Measurements from ENCODE around the gene PIK3R1.

The PIK3R1 gene

DNA sequence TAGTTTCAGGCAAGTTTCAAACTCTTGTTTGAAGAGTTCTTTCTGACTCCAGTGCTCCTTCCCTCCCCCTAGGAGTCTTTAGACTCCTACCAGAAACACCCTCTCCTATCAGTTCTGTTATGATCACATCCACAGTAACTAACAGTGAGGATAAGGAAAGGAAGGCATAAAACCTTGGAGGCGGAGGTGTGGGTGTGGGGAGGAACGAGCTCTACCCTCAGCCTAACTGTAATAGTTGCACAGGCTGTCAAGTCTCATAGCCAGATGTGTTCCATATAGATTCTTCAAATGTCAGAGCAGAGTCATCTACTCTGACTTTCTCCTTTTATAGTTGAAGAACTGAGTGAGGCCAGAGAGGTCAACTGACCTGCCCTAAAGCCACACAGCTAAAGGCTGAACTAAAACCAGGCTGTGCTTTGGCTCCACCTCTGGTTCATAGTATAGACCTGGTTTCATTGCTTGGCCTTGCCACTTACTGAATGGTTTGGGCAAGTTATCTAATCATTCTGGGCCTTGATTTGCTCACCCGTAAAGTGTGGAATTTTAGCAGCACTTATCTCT lies 34.4 kb upstream of the PIK3R1 start:
- Histone ChIP-seq H3K4me1 (ENCODE audit: control insufficient read depth, insufficient read depth, low read length) (no peaks in the 10 kb centered on the region), H3K9ac (ENCODE audit: low read length) (no peak overlapping the region), H3K36me3 (ENCODE audit: control insufficient read depth, insufficient read depth, low read length) (no peaks in the 10 kb centered on the region)

DNA sequence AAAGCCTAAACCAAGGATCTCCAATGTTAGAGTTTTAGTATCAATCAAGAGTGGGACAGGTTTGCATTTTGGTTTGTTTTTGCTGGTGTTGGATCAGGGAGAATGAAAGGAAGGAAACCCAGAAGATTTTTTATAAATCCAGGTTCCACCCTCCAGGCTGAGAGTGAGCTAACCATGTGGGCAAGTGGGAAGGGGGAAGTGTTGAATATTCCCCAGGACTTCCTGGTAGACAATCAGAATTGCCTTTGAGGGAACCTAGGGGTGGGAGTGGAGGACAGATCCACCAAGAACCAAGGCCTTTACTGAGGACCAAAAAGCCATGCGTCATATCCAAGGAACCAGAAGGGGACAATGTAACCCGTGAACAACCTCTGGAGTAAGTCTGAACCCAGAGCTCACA lies 33.5 kb upstream of the PIK3R1 start:
- H3K9me3 ChIP-seq (ENCODE audit: control insufficient read depth, low read length), result no peaks in the 10 kb centered on the region
- no peak overlapping the region for H3K4me3 ChIP-seq (ENCODE audit: low read length)
- H3K9ac ChIP-seq (ENCODE audit: low read length), result no peak overlapping the region
- H3K27me3 ChIP-seq (ENCODE audit: control insufficient read depth, insufficient read depth, low read length), result no peaks in the 10 kb centered on the region
- no peaks in the 10 kb centered on the region for H3K4me1 ChIP-seq (ENCODE audit: control insufficient read depth, insufficient read depth, low read length)
- H3K36me3 ChIP-seq (ENCODE audit: control insufficient read depth, insufficient read depth, low read length), result no peaks in the 10 kb centered on the region

More for the DNA sequence above, 34.4 kb upstream of the PIK3R1 start:
- H3K4me3 ChIP-seq (ENCODE audit: low read length), result no peak overlapping the region
- no peaks in the 10 kb centered on the region for H3K27me3 ChIP-seq (ENCODE audit: control insufficient read depth, insufficient read depth, low read length)
- no peaks in the 10 kb centered on the region for H3K9me3 ChIP-seq (ENCODE audit: control insufficient read depth, low read length)

DNA sequence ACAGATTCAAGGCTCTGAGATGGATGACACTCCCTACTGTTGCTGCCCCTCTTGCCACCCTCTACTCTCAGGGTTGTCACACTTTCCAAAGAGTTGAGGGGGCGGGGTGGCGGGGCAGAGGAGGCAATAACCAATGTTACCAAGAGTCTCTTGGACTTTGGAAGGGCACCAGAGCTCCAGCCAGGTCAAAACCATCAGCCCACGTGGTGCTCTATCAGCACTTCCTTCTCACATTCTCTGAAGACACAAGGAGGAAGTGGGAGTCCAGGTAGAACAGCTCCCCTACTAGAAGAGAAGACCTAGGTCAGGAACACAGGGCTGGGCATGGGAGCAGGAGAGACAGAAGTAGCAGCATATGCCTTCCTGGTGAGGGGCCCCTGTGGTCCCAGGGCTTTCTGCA lies 33.0 kb upstream of the PIK3R1 start:
- H3K4me1 ChIP-seq (ENCODE audit: control insufficient read depth, insufficient read depth, low read length), result no peaks in the 10 kb centered on the region
- H3K4me3 ChIP-seq (ENCODE audit: low read length), result no peak overlapping the region
- no peaks in the 10 kb centered on the region for H3K36me3 ChIP-seq (ENCODE audit: control insufficient read depth, insufficient read depth, low read length)
- H3K9ac ChIP-seq (ENCODE audit: low read length), result no peak overlapping the region
- H3K9me3 ChIP-seq (ENCODE audit: control insufficient read depth, low read length), result no peaks in the 10 kb centered on the region
- H3K27me3 ChIP-seq (ENCODE audit: control insufficient read depth, insufficient read depth, low read length), result no peaks in the 10 kb centered on the region

DNA sequence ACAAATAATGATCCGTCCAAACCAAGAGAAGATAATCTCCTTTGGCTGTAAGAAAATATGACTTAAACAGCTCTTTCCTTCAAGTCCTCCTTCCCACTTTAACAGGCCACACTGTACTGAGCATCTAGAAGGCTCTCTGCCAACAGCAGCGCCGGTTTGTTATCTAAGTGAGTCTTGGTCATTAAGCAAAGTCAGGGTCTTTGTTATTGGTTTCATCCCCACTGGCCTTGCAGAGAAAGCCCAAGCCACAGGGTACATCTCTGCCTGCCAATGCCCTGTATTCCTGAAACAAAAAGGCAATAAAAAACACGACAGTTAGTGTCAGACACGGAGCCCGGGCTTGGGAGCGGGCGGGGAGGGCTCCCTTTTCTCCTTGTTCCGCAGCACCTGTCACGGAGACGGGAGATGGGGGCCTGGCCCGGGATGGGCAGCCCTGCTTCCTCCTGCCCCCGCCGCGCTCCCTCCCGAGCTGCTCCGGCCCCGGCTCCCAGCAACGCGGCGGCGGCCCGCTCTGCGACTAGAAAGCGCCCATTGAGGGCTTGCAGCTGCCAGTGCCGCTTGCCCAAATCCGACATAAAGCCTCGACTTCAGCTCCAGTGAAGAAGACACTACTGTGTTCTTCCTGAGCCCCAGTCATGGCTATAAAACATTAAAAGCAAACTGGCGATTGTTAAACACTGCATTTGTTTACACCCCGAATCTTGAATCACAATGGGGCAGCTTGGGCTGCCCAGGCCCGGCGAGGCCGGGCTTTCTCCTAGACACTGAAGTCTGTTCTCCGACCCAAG lies 28.1 kb upstream of the PIK3R1 start:
- H3K4me3 ChIP-seq (ENCODE audit: low read length), result no peak overlapping the region
- H3K9ac ChIP-seq (ENCODE audit: low read length), result no peak overlapping the region

DNA sequence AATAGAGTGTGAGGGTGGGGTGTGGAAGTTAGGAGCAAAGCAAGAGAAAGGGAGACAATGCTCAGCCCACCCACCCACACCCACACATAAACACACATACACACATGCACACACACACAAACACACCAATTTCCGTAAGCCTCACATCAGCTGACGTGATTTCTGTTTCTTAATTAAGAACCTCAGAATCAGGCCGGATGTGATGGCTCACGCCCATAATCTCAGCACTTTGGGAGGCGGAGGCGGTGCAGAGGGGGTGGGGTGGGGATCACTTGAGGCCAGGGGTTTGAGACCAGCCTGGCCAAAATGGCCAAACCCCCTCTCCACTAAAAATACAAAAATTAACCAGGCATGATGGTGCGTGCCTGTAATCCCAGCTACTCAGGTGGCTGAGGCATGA lies 26.4 kb upstream of the PIK3R1 start:
- Histone ChIP-seq H3K9me3 (ENCODE audit: control insufficient read depth, low read length) (no peaks in the 10 kb centered on the region), H3K36me3 (ENCODE audit: control insufficient read depth, insufficient read depth, low read length) (no peaks in the 10 kb centered on the region), H3K4me3 (ENCODE audit: low read length) (no peak overlapping the region), H3K27me3 (ENCODE audit: control insufficient read depth, insufficient read depth, low read length) (no peaks in the 10 kb centered on the region), H3K9ac (ENCODE audit: low read length) (no peak overlapping the region), H3K4me1 (ENCODE audit: control insufficient read depth, insufficient read depth, low read length) (peaks cover 18% of the 10 kb centered on the region)

More for the DNA sequence above, 28.1 kb upstream of the PIK3R1 start:
- H3K27me3 ChIP-seq (ENCODE audit: control insufficient read depth, insufficient read depth, low read length), result no peaks in the 10 kb centered on the region
- H3K4me1 ChIP-seq (ENCODE audit: control insufficient read depth, insufficient read depth, low read length), result peaks cover 4% of the 10 kb centered on the region
- no peaks in the 10 kb centered on the region for H3K36me3 ChIP-seq (ENCODE audit: control insufficient read depth, insufficient read depth, low read length)
- no peaks in the 10 kb centered on the region for H3K9me3 ChIP-seq (ENCODE audit: control insufficient read depth, low read length)

DNA sequence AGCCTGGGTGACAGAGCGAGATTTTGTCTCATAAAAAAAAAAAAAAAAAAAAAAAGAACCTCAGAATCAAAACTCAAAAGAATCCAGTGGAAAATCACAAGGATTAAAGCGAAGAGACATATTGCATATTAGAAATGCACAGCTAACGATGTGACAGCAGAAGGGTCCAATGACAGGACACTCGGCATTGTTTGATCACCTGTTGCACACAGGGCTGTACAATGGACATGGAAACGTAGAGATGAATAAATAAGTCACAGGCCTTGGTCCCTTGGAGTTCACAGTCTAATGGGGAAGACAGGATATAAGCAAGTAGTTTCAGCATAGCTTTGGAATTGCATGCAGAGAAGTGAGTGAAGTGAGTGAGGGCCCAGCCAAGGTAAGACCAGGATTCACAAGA lies 25.9 kb upstream of the PIK3R1 start:
- Histone ChIP-seq H3K9me3 (ENCODE audit: control insufficient read depth, low read length) (no peaks in the 10 kb centered on the region), H3K4me3 (ENCODE audit: low read length) (no peak overlapping the region)

DNA sequence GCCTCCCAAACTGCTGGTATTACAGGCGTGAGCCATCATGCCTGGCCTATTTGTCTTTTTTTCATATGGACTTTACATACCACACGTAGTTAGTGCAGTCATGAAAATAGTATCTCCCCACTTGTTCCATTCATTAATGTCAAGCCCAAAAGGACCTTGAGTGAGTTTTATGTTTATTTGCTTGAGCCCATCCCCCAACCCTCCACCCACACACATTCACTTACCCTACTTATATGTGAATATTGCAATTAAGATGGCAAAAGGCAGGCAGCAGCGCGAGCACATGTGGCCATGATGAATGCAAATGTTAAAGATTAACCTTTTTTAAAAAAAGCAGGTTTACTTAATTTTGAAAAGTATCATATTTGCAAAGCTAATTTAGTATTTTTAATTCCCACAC lies 24.9 kb upstream of the PIK3R1 start:
- H3K9me3 ChIP-seq (ENCODE audit: control insufficient read depth, low read length), result no peaks in the 10 kb centered on the region
- H3K4me1 ChIP-seq (ENCODE audit: control insufficient read depth, insufficient read depth, low read length), result peaks cover 18% of the 10 kb centered on the region
- no peak overlapping the region for H3K4me3 ChIP-seq (ENCODE audit: low read length)
- no peaks in the 10 kb centered on the region for H3K27me3 ChIP-seq (ENCODE audit: control insufficient read depth, insufficient read depth, low read length)
- H3K36me3 ChIP-seq (ENCODE audit: control insufficient read depth, insufficient read depth, low read length), result no peaks in the 10 kb centered on the region
- H3K9ac ChIP-seq (ENCODE audit: low read length), result no peak overlapping the region

More for the DNA sequence above, 25.9 kb upstream of the PIK3R1 start:
- no peaks in the 10 kb centered on the region for H3K27me3 ChIP-seq (ENCODE audit: control insufficient read depth, insufficient read depth, low read length)
- no peak overlapping the region for H3K9ac ChIP-seq (ENCODE audit: low read length)
- no peaks in the 10 kb centered on the region for H3K36me3 ChIP-seq (ENCODE audit: control insufficient read depth, insufficient read depth, low read length)
- peaks cover 18% of the 10 kb centered on the region for H3K4me1 ChIP-seq (ENCODE audit: control insufficient read depth, insufficient read depth, low read length)

DNA sequence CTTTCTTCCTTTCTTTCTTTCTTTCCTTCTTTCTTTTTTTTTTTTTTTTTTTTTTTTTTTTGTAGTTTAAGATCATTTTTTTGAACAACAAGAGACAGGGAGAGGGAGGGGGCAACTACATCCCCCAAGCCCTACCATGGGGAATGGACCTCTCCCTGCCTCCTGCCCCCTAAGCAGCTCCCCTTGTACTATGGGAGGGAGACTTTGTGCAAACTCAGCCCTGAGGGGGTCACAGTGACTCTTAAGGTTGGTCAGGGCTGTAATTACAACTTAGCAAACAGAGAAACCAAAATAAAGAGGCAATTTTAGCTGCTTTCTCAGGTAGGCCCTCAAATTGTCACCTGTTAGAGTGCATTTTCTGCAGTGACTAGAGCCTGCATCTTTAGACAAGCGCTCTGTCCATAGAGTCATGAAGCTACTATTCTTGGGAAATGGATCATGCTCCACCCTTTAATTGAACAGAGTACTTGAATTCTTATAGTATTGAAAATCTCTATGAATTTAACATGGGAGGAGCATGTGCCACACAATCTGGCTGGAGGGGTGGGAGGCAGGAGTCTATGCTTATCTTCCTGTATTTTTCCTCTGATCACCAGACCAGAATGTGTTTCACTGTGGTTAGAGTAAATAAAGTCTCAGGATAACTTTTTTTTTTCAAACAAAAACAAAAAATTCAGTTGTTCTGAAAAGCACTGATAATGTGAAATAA lies 24.3 kb upstream of the PIK3R1 start:
- Histone ChIP-seq H3K9me3 (ENCODE audit: control insufficient read depth, low read length) (no peaks in the 10 kb centered on the region), H3K4me3 (ENCODE audit: low read length) (no peak overlapping the region), H3K9ac (ENCODE audit: low read length) (no peak overlapping the region), H3K27me3 (ENCODE audit: control insufficient read depth, insufficient read depth, low read length) (no peaks in the 10 kb centered on the region), H3K36me3 (ENCODE audit: control insufficient read depth, insufficient read depth, low read length) (no peaks in the 10 kb centered on the region), H3K4me1 (ENCODE audit: control insufficient read depth, insufficient read depth, low read length) (peaks cover 18% of the 10 kb centered on the region)

DNA sequence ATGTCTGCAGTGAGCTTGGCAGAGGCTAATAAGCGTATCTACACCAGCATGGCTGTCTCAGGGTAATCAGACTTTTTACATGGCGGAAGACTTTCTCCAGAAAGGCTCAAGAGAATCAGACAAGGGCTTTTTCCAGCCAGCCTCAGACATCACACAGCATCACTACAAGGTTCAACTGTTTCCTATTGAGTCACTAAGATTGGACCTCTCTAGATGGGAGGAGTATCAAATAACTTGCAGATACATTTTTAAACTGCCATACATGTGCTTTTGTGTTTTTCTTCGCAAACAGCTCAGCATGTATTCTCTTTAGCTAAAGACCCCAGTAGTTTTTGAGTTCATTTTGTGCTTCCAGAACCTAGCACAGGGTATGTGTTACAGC lies 22.9 kb upstream of the PIK3R1 start:
- no peak overlapping the region for H3K9ac ChIP-seq (ENCODE audit: low read length)
- no peaks in the 10 kb centered on the region for H3K36me3 ChIP-seq (ENCODE audit: control insufficient read depth, insufficient read depth, low read length)
- H3K4me3 ChIP-seq (ENCODE audit: low read length), result no peak overlapping the region
- no peaks in the 10 kb centered on the region for H3K27me3 ChIP-seq (ENCODE audit: control insufficient read depth, insufficient read depth, low read length)
- H3K9me3 ChIP-seq (ENCODE audit: control insufficient read depth, low read length), result no peaks in the 10 kb centered on the region
- H3K4me1 ChIP-seq (ENCODE audit: control insufficient read depth, insufficient read depth, low read length), result peaks cover 18% of the 10 kb centered on the region

DNA sequence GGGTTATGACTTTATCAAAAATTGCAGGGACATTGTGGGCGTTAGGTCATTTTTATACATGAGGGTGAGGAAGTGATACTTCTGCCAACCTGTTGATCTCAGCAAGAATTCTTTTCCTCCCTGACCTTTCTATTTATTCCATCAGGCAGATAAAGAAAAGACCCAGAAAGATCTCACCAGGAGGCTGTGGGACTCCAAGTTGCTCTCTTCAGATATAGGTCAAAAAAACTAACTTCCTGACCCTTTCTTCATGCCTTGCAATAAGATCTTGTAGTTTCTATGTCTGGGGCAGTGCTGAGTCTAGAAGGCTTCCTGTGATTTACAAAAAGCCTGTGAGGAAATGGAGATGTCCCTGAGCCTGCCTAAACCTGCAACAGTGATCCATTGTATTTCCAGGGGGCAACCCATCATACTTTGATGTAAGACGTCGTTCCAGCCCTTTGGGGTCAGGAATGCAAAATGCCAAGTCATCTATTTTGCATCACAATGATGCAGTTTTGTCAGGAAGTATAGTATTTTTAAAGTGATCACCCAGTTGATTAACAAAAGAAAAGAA lies 22.0 kb upstream of the PIK3R1 start:
- peaks cover 18% of the 10 kb centered on the region for H3K4me1 ChIP-seq (ENCODE audit: control insufficient read depth, insufficient read depth, low read length)
- no peaks in the 10 kb centered on the region for H3K27me3 ChIP-seq (ENCODE audit: control insufficient read depth, insufficient read depth, low read length)
- H3K9me3 ChIP-seq (ENCODE audit: control insufficient read depth, low read length), result no peaks in the 10 kb centered on the region
- no peak overlapping the region for H3K9ac ChIP-seq (ENCODE audit: low read length)
- H3K4me3 ChIP-seq (ENCODE audit: low read length), result no peak overlapping the region
- H3K36me3 ChIP-seq (ENCODE audit: control insufficient read depth, insufficient read depth, low read length), result no peaks in the 10 kb centered on the region

DNA sequence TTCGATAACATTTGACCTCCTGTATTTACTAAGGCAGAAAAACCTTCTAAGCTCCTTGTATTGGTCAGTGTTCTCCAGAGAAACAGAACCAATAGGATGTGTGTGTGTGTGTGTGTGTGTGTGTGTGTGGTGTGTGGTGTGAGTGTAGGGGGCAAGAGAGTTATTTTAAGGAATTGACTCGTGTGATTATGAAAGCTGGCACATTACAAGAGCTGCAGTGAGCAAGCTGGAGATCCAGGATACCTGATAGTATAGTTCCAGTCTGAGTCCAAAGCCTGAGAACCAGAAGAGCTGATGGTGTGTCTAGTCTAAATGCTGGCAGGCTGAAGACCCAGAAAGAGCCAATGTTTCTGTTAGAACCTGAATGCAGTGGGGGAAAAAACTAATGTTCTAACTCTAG lies 21.2 kb upstream of the PIK3R1 start:
- no peaks in the 10 kb centered on the region for H3K27me3 ChIP-seq (ENCODE audit: control insufficient read depth, insufficient read depth, low read length)
- peaks cover 18% of the 10 kb centered on the region for H3K4me1 ChIP-seq (ENCODE audit: control insufficient read depth, insufficient read depth, low read length)
- no peak overlapping the region for H3K4me3 ChIP-seq (ENCODE audit: low read length)
- no peaks in the 10 kb centered on the region for H3K9me3 ChIP-seq (ENCODE audit: control insufficient read depth, low read length)
- no peaks in the 10 kb centered on the region for H3K36me3 ChIP-seq (ENCODE audit: control insufficient read depth, insufficient read depth, low read length)
- H3K9ac ChIP-seq (ENCODE audit: low read length), result no peak overlapping the region

DNA sequence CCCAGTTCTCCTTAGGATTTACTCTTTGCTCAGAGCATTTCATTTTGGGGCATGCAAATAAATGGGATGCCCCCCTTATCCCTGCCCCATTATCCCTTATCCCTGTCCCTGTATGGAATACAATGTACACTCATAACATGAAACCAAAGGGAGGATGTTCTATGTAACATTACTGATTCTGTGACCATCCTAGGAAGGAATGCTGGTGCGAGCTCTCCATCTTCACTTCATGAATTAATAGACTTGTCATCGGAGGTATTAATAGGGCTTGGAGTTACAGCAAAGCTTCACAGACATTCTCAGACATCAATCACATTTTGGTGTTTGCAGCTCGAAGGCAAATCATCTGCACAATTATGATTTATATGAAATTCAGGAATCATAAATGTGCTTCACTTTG lies 20.4 kb upstream of the PIK3R1 start:
- no peaks in the 10 kb centered on the region for H3K27me3 ChIP-seq (ENCODE audit: control insufficient read depth, insufficient read depth, low read length)
- no peaks in the 10 kb centered on the region for H3K36me3 ChIP-seq (ENCODE audit: control insufficient read depth, insufficient read depth, low read length)
- H3K4me3 ChIP-seq (ENCODE audit: low read length), result no peak overlapping the region
- H3K9me3 ChIP-seq (ENCODE audit: control insufficient read depth, low read length), result no peaks in the 10 kb centered on the region
- no peak overlapping the region for H3K9ac ChIP-seq (ENCODE audit: low read length)
- peaks cover 18% of the 10 kb centered on the region for H3K4me1 ChIP-seq (ENCODE audit: control insufficient read depth, insufficient read depth, low read length)

Measured in mucosa of stomach (tissue), 1 donor.